ENCODE data around the gene ASTL.

ASTL gene

GRCh38 chr2:96131813-96132745 is 6.2 kb downstream of the ASTL start:
- intact Hi-C loops (cut with DNase I; ENCODE audit: low total_unique reads): no loop called here
- DNase-seq: no peak
- Histone ChIP-seq H3K9me3 (no peaks in the 10 kb centered on the region), H3K4me1 (no peaks in the 10 kb centered on the region), H3K36me3 (no peaks in the 10 kb centered on the region), H3K27ac (no peak overlapping the region), H3K4me3 (no peak overlapping the region), H3K27me3 (peaks cover 0 to 38% of the 10 kb centered on the region in 2 donors)
- no peak for TF ChIP-seq CTCF (IDR thresholded peaks at IDR 0.05)

- no peak overlapping the region for H3K4me3 ChIP-seq
- no peak overlapping the region for H3K27ac ChIP-seq
- no peak for DNase-seq
- intact Hi-C loops (cut with DNase I; ENCODE audit: low total_unique reads): no loop called here
- TF ChIP-seq CTCF (IDR thresholded peaks at IDR 0.05): no peak
- H3K9me3 ChIP-seq: no peaks in the 10 kb centered on the region
- no peaks in the 10 kb centered on the region for H3K4me1 ChIP-seq
- peaks cover 0 to 33% of the 10 kb centered on the region in 2 donors for H3K27me3 ChIP-seq
- H3K36me3 ChIP-seq: no peaks in the 10 kb centered on the region
Measured at GRCh38 chr2:96131152-96131812, 7.0 kb downstream of the ASTL start.

- no peaks in the 10 kb centered on the region for H3K4me1 ChIP-seq
- H3K4me3 ChIP-seq: no peak overlapping the region
- H3K9me3 ChIP-seq: no peaks in the 10 kb centered on the region
- no peak for TF ChIP-seq CTCF (IDR thresholded peaks at IDR 0.05)
- intact Hi-C loops (cut with DNase I; ENCODE audit: low total_unique reads): no loop called here
- no peak for DNase-seq
- H3K36me3 ChIP-seq: no peaks in the 10 kb centered on the region
- H3K27ac ChIP-seq: no peak overlapping the region
- H3K27me3 ChIP-seq: peaks cover 0 to 26% of the 10 kb centered on the region in 2 donors
Measured at GRCh38 chr2:96130483-96130882, 7.8 kb downstream of the ASTL start.

- no peaks in the 10 kb centered on the region for H3K4me1 ChIP-seq
Measured at GRCh38 chr2:96129528-96130120, 8.7 kb downstream of the ASTL start.

GRCh38 chr2:96128456-96128855 is 9.8 kb downstream of the ASTL start:
- H3K9me3 ChIP-seq: no peaks in the 10 kb centered on the region
- no peak overlapping the region for H3K4me3 ChIP-seq
- no peak for TF ChIP-seq CTCF (IDR thresholded peaks at IDR 0.05)
- no peak overlapping the region for H3K27ac ChIP-seq
- H3K36me3 ChIP-seq: no peaks in the 10 kb centered on the region
- no peaks in the 10 kb centered on the region for H3K4me1 ChIP-seq
- DNase-seq: no peak
- H3K27me3 ChIP-seq: peaks cover 0 to 27% of the 10 kb centered on the region in 2 donors
- intact Hi-C loops (cut with DNase I; ENCODE audit: low total_unique reads): no loop called here

More at GRCh38 chr2:96129528-96130120, 8.7 kb downstream of the ASTL start:
- no peak for TF ChIP-seq CTCF (IDR thresholded peaks at IDR 0.05)
- H3K36me3 ChIP-seq: no peaks in the 10 kb centered on the region
- H3K9me3 ChIP-seq: no peaks in the 10 kb centered on the region
- no peak for DNase-seq
- H3K27me3 ChIP-seq: peaks cover 0 to 29% of the 10 kb centered on the region in 2 donors
- no peak overlapping the region for H3K4me3 ChIP-seq
- intact Hi-C loops (cut with DNase I; ENCODE audit: low total_unique reads): no loop called here
- H3K27ac ChIP-seq: no peak overlapping the region

Measured in tibial artery (tissue), 4 donors.